IPS-18c (cell line): ENCODE data around the gene TBL1XR1.
"Not testable (repeated sequence)": the region's sequence is repeated elsewhere in the genome, so short reads cannot be mapped to it uniquely, and the experiment has no call there.

Experiments
- H3K4me3 ChIP-seq: 2 replicates; pipeline ENCODE4 v1.7.0; 2013; ENCODE audit warnings: low read depth, mild to moderate bottlenecking, low read length, moderate library complexity; ENCODE audit not compliant: insufficient read depth
- H3K9me3 ChIP-seq: one replicate; pipeline ENCODE4 v1.6.1; 2013; ENCODE audit warnings: mild to moderate bottlenecking, low read length, moderate library complexity; ENCODE audit not compliant: control insufficient read depth, insufficient read depth

Gene TBL1XR1

GRCh38 chr3:177041730-177042551 is 155.3 kb downstream of the TBL1XR1 start:
- no peak overlapping the region for H3K4me3 ChIP-seq
- no peaks in the 10 kb centered on the region for H3K9me3 ChIP-seq

- Histone ChIP-seq H3K9me3 (no peaks in the 10 kb centered on the region), H3K4me3 (no peak overlapping the region)
Measured at GRCh38 chr3:177041021-177041729, 156.1 kb downstream of the TBL1XR1 start.

- H3K4me3 ChIP-seq, result no peak overlapping the region
- no peaks in the 10 kb centered on the region for H3K9me3 ChIP-seq
Measured at GRCh38 chr3:177039490-177040274, 157.6 kb downstream of the TBL1XR1 start.

- H3K9me3 ChIP-seq, result no peaks in the 10 kb centered on the region
- no peak overlapping the region for H3K4me3 ChIP-seq
Measured at GRCh38 chr3:177037241-177037640, 160.0 kb downstream of the TBL1XR1 start.

GRCh38 chr3:177035676-177036075 is 161.6 kb downstream of the TBL1XR1 start:
- Histone ChIP-seq H3K9me3 (no peaks in the 10 kb centered on the region), H3K4me3 (no peak overlapping the region)

- no peak overlapping the region for H3K4me3 ChIP-seq
- no peaks in the 10 kb centered on the region for H3K9me3 ChIP-seq
Measured at GRCh38 chr3:177034832-177035475, 162.3 kb downstream of the TBL1XR1 start.

GRCh38 chr3:177026505-177027277 is 170.6 kb downstream of the TBL1XR1 start:
- H3K4me3 ChIP-seq, result no peak overlapping the region
- no peaks in the 10 kb centered on the region for H3K9me3 ChIP-seq

- no peak overlapping the region for H3K4me3 ChIP-seq
- H3K9me3 ChIP-seq, result no peaks in the 10 kb centered on the region
Measured at GRCh38 chr3:177015881-177016280, 181.4 kb downstream of the TBL1XR1 start.

GRCh38 chr3:177013681-177014280 is 183.5 kb downstream of the TBL1XR1 start:
- Histone ChIP-seq H3K9me3 (no peaks in the 10 kb centered on the region), H3K4me3 (no peak overlapping the region)

GRCh38 chr3:177005718-177006405 is 191.4 kb downstream of the TBL1XR1 start:
- Histone ChIP-seq H3K9me3 (peaks cover 8% of the 10 kb centered on the region), H3K4me3 (no peak overlapping the region; the same call in 1 of the 2 replicates)

- not testable (repeated sequence) for H3K9me3 ChIP-seq, H3K4me3 ChIP-seq
Measured at GRCh38 chr3:177000159-177000558, 197.1 kb downstream of the TBL1XR1 start.

GRCh38 chr3:176995946-176996345 is 201.3 kb downstream of the TBL1XR1 start:
- H3K4me3 ChIP-seq, result no peak overlapping the region

GRCh38 chr3:176994891-176995781 is 202.1 kb downstream of the TBL1XR1 start:
- Histone ChIP-seq H3K4me3 (no peak overlapping the region), H3K9me3 (no peaks in the 10 kb centered on the region)

More at GRCh38 chr3:176995946-176996345, 201.3 kb downstream of the TBL1XR1 start:
- H3K9me3 ChIP-seq, result no peaks in the 10 kb centered on the region

GRCh38 chr3:176994393-176994792 is 202.9 kb downstream of the TBL1XR1 start:
- no peaks in the 10 kb centered on the region for H3K9me3 ChIP-seq
- H3K4me3 ChIP-seq, result no peak overlapping the region

- H3K9me3 ChIP-seq, result no peaks in the 10 kb centered on the region
Measured at GRCh38 chr3:176992978-176993377, 204.3 kb downstream of the TBL1XR1 start.

More at GRCh38 chr3:176992978-176993377, 204.3 kb downstream of the TBL1XR1 start:
- no peak overlapping the region for H3K4me3 ChIP-seq
